ENCODE measurements around the gene DNAAF3.

- TF ChIP-seq, protein P1, sequence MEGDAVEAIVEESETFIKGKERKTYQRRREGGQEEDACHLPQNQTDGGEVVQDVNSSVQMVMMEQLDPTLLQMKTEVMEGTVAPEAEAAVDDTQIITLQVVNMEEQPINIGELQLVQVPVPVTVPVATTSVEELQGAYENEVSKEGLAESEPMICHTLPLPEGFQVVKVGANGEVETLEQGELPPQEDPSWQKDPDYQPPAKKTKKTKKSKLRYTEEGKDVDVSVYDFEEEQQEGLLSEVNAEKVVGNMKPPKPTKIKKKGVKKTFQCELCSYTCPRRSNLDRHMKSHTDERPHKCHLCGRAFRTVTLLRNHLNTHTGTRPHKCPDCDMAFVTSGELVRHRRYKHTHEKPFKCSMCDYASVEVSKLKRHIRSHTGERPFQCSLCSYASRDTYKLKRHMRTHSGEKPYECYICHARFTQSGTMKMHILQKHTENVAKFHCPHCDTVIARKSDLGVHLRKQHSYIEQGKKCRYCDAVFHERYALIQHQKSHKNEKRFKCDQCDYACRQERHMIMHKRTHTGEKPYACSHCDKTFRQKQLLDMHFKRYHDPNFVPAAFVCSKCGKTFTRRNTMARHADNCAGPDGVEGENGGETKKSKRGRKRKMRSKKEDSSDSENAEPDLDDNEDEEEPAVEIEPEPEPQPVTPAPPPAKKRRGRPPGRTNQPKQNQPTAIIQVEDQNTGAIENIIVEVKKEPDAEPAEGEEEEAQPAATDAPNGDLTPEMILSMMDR (IDR thresholded peaks at IDR 0.05) = no peak
- no peak for TF ChIP-seq POLR2A (IDR thresholded peaks at IDR 0.05)
These were observed 56.7 kb downstream of the DNAAF3 start for GRCh38 chr19:55109527-55110291.
